ENCODE data around the gene VEZF1.

VEZF1 gene

DNA sequence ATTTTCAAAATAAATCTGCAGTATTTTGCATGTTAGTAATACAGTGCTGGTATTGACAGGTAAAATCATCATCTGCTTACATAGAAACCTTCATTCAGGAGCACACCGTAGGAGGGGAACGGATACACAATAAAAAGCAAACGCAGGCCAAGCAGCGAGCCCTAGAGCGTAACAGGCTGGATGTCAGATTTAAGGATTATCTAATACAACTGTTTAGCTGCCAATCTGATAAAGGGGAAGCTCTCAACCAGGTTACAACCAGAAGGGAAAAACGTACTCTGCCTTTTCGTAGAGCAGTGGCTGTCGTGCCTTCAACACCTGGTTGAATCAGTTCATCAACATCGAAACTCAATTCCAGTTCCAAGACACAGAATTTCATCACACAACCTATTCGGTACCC lies 16.5 kb downstream of the VEZF1 start:
- TF ChIP-seq GATA2 (IDR thresholded peaks at IDR 0.05; ENCODE audit: low read depth, low read length) (peak; percentile 95), GATA3 (IDR thresholded peaks at IDR 0.05; ENCODE audit: low read depth, low read length) (no peak; the same call in none of the 2 replicates)

DNA sequence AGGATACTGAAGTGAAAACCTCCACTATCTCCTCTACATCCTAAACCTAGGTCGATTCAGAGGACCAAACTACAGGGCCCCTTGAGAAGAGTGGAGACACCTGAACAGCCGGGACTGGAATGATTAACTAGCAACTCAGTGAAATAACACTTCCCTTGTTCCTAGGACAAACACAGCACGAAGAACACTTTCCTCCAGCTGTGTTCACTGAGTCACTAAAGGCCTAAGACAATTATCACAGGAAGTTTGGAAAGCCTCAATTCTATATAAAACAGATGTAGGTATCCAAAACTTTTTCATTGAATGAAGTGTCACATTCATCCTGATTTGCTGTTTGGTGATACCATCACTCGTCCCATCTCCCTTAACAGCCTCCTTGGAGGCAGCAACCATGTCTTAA lies 17.3 kb downstream of the VEZF1 start:
- TF ChIP-seq GATA3 (IDR thresholded peaks at IDR 0.05; ENCODE audit: low read depth, low read length) (no peak), GATA2 (IDR thresholded peaks at IDR 0.05; ENCODE audit: low read depth, low read length) (no peak)

- no peak for TF ChIP-seq GATA2 (IDR thresholded peaks at IDR 0.05; ENCODE audit: low read depth, low read length)
- no peak for TF ChIP-seq GATA3 (IDR thresholded peaks at IDR 0.05; ENCODE audit: low read depth, low read length)
These were observed 19.6 kb downstream of the VEZF1 start for GRCh38 chr17:57968456-57968855.

GRCh38 chr17:57966875-57967274 lies 21.2 kb downstream of the VEZF1 start:
- TF ChIP-seq GATA2 (IDR thresholded peaks at IDR 0.05; ENCODE audit: low read depth, low read length) (no peak), GATA3 (IDR thresholded peaks at IDR 0.05; ENCODE audit: low read depth, low read length) (no peak)

DNA sequence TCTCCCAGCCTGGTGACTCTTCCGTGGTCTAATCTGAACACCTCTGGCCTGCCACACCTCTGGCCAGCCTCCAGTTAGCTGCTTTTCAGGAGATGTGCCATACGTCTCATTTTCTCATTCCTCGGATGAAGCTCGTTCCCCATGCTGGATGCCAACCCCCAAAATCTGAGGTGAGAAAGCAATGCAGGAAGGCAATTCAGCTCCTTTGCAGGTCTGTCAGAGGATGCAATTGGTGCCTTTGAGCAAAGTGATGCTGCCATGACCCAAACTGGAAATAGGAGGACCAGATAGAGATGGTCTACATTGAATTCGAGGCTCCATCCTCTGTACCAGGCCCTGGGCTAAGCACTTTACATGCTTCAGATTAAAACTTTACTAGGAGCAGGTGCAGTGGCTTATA lies 21.8 kb downstream of the VEZF1 start:
- TF ChIP-seq GATA2 (IDR thresholded peaks at IDR 0.05; ENCODE audit: low read depth, low read length) (no peak), GATA3 (IDR thresholded peaks at IDR 0.05; ENCODE audit: low read depth, low read length) (no peak)

GRCh38 chr17:57965521-57966160 lies 22.4 kb downstream of the VEZF1 start:
- TF ChIP-seq GATA2 (IDR thresholded peaks at IDR 0.05; ENCODE audit: low read depth, low read length) (no peak), GATA3 (IDR thresholded peaks at IDR 0.05; ENCODE audit: low read depth, low read length) (no peak)

- TF ChIP-seq GATA3 (IDR thresholded peaks at IDR 0.05; ENCODE audit: low read depth, low read length) (no peak), GATA2 (IDR thresholded peaks at IDR 0.05; ENCODE audit: low read depth, low read length) (no peak)
These were observed 24.9 kb downstream of the VEZF1 start for GRCh38 chr17:57963149-57963511.

DNA sequence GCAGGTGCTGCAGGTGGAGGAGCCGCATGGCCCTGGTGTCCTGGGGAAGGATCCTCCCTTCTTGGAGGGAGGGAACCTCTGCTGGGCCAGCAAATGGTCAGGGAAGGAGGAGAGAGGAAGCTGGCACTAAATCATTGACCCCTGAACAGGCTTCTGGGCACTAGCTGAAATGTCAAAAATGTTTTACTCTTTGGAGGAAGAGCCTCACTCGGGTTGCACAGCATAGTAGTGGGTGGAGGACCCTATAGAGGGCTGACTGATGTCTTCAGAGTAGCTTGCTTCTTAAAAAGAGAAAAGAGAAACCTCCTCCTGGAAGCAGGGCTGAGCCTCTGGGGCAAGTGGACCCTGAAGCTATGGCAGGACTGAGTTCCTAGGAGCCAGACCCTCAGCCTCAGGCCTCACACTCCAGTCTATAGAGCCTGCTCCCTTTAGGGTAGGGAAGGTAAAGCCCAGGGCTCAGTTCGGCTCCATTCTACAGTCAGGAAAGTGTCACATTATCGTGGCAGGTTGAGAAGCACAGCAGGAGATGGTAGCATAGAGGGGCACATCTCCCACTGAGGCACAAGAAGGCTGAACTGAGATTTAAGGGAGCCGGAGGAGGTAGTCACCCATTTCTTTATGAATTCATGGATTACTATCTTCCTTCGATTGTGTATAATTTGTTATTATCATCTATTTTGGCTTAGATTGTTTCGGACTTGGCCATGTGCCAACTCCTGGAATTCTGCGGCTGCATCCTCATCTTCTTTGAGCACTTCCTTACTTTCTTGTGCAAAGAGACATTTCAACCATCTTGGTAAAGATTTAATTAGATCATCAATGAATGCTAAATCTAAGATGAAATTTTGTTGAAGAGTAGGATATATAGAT lies 25.5 kb downstream of the VEZF1 start:
- TF ChIP-seq GATA3 (IDR thresholded peaks at IDR 0.05; ENCODE audit: low read depth, low read length) = no peak
- TF ChIP-seq GATA2 (IDR thresholded peaks at IDR 0.05; ENCODE audit: low read depth, low read length) = no peak

GRCh38 chr17:57959929-57960328 lies 28.1 kb downstream of the VEZF1 start:
- TF ChIP-seq GATA3 (IDR thresholded peaks at IDR 0.05; ENCODE audit: low read depth, low read length) (no peak), GATA2 (IDR thresholded peaks at IDR 0.05; ENCODE audit: low read depth, low read length) (no peak)

DNA sequence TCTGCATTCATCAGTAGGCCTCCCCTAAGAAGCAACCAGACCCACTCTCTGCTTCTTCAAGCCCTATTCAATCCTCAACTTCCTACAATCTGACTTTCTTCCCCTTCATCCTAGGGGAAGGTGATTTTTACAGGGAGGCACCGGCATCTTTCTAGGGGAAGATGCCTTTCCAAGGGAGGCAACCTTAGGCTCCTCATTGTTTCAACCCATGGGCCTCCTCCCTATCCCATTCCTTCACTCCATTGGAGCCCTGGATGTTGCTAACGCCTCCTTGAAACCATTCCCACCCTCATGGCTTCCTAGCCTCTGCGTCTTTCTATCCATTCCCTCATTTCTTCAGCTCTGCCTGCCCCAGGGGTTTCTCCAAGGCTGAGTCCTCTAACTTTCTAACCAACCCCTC lies 30.2 kb downstream of the VEZF1 start:
- TF ChIP-seq GATA2 (IDR thresholded peaks at IDR 0.05; ENCODE audit: low read depth, low read length) = no peak
- no peak for TF ChIP-seq GATA3 (IDR thresholded peaks at IDR 0.05; ENCODE audit: low read depth, low read length)

DNA sequence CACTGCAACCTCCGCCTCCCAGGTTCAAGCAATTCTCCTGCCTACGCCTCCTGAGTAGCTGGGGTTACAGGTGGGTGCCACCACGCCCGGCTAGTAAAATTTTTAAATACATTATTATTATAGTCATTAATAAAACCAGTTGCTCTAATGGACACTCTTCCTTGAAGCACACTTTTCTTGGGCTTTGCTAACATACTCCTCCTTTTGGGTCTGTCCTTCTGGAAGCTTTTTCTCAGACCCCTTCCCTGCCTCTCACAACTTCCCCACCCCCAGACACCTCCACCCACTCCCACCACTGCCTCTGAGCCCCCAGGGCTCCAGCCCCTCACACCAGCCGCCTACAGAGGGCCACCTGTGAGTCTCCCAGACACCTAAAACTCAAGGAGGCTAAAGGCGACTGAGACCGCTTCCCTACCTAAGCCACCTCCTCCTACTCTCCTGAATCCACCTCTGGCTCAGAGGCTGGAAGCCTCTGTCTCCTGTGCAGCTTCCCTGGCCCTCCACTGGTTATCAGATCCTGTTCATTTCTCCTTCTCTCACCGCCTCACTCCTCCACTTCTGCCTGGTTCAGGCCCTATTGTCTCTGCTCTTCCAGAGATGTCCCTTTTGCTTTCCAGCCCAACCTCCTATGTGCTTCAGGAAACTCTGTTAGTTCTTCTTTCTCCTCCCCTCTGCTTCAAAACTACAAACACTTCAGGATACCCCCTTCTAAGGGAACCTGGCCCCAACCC lies 30.8 kb downstream of the VEZF1 start:
- TF ChIP-seq GATA3 (IDR thresholded peaks at IDR 0.05; ENCODE audit: low read depth, low read length) (no peak), GATA2 (IDR thresholded peaks at IDR 0.05; ENCODE audit: low read depth, low read length) (no peak)

DNA sequence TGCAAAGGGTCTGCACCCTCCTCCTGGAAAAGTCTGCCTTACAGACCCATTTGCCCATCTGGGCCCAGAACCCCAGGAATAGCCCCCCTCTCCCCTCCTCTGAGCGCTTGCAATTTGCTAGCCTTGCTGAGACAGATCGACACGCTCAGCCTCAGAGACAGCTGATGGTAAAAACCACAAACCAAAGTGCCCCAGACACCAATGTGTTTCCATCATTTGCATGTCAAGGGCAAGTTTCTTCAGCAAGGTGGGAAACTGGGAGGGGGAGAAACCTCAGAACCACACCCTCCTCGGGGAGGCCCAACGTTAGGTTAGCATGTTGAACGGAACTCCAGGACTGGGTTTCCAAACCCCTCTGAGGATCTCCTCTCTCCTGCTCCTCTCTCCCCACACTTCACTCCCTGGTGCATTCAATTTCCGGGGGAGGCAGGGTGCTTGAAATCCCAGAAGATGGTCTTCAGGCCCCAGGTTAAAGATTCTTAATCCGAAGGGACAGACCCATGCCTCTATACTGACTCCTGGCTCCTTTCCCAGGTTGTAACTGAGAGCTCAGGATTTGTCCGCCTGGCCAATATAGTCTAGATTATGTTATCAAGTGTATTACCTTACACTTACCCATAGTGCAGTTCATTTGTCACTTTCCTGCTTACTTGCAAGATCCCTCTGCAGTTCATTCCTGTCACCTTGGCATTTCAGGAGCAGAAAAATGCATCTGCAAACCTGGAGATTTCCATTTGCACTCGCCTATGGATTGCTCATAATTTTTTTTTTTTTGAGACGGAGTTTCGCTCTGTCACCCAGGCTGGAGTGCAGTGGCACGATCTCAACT lies 31.5 kb downstream of the VEZF1 start:
- TF ChIP-seq GATA3 (IDR thresholded peaks at IDR 0.05; ENCODE audit: low read depth, low read length) (no peak), GATA2 (IDR thresholded peaks at IDR 0.05; ENCODE audit: low read depth, low read length) (no peak)

DNA sequence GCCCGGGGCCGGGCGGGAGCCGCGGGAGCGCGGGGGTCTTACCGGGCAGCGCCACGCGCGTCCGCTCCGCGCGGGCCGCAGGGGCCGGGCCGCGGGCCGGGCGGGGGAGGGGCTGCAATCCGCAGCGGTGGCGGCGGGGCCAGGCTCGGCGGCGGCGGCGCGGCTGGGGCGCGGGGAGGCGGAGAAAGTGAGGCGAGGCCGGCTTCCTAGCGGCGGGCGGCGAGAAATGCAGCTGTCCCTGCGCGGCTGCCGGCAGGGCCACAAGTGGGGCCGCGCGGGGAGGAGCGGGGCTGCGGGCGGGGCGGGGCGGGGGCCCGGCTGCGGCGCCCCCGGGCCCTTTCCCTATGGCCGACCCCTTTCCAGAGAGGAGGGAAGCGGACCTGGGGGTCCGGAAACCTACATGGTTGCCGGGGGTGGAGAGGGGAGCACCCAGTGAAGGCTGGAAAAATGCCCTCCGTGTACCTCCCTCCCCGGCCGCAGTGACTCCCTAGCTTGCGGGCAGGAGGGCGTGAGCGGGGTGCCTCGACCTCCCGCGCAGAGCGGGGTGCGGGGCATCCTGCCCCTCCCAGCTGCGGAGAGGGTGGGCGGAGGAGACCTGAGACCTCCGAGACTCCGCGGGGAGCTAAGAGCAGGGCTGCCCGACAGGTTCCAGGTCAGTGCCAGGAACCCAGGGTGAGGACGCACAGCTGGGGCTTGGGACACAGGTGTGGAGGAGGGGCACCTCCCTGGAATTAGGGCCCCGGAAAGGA lies 32.7 kb downstream of the VEZF1 start, which contains the start of gene CUEDC1:
TSS of gene CUEDC1 (minus strand) at position 230 of the 749 bp plus-strand sequence. CDS start 69,848 bp downstream, outside the sequence.
- no peak for TF ChIP-seq GATA3 (IDR thresholded peaks at IDR 0.05; ENCODE audit: low read depth, low read length)
- TF ChIP-seq GATA2 (IDR thresholded peaks at IDR 0.05; ENCODE audit: low read depth, low read length) = no peak
